DND-41 (cell line): ENCODE measurements around the gene SGO1.

Experiments
- CTCF ChIP-seq: IDR thresholded peaks from 2 replicates; pipeline ENCODE4 v1.5.1; 2012; ENCODE audit warnings: borderline replicate concordance, low read length, moderate library complexity, mild to moderate bottlenecking; ENCODE audit not compliant: poor library complexity, severe bottlenecking; ENCODE audit errors: extremely low read depth
- EZH2 ChIP-seq: IDR thresholded peaks from 3 replicates; pipeline ENCODE4 v1.6.1; 2012; ENCODE audit warnings: borderline replicate concordance, low read depth, mild to moderate bottlenecking, moderate library complexity, low read length, inconsistent platforms; ENCODE audit not compliant: severe bottlenecking

- TF ChIP-seq CTCF (no peak), EZH2 (no peak)
Observed at GRCh38 chr3:20201143-20201542, 15.1 kb upstream of the SGO1 start.
